ENCODE measurements around the gene CDK6. TPM values are rescaled to one million over a fixed set of nuclear protein-coding genes. Genes with fewer than 3 reads are reported as not detected.

CDK6 gene
- total and polyA plus RNA-seq, 10 of the 15 experiments (the other 5 are each of a cell fraction or from before 2014, with no cell fraction given), result 8.0 to 118 (median 45.8) TPM

DNA sequence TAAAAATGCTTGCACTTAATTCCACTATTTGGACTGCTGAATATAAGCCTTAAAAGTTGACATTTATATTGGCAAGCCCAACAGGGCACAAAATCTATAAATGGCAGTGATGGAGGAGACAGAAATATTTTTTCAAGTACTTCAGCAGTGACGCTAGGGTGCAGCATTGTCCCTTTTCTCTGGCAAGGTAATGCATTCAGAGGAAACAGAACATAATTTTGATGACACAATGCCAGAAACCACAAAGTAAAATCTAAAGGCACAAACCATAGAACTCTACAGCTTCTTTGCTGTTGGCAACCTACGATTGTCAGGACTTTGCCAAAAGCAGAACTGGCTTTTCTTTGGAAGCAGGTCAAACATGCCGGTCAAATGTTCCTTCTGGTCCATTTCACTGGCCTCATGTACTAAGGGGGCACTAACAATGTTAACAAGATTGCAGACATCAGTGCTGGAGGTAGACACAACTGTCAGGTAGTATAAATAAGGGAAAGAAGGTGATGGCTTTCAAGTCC, 215.3 kb downstream of the CDK6 start (continued):
- TF ChIP-seq, protein P1, sequence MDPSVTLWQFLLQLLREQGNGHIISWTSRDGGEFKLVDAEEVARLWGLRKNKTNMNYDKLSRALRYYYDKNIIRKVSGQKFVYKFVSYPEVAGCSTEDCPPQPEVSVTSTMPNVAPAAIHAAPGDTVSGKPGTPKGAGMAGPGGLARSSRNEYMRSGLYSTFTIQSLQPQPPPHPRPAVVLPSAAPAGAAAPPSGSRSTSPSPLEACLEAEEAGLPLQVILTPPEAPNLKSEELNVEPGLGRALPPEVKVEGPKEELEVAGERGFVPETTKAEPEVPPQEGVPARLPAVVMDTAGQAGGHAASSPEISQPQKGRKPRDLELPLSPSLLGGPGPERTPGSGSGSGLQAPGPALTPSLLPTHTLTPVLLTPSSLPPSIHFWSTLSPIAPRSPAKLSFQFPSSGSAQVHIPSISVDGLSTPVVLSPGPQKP (IDR thresholded peaks at IDR 0.05; ENCODE audit: low read depth, low read length), result no peak
- TF ChIP-seq, protein P2, sequence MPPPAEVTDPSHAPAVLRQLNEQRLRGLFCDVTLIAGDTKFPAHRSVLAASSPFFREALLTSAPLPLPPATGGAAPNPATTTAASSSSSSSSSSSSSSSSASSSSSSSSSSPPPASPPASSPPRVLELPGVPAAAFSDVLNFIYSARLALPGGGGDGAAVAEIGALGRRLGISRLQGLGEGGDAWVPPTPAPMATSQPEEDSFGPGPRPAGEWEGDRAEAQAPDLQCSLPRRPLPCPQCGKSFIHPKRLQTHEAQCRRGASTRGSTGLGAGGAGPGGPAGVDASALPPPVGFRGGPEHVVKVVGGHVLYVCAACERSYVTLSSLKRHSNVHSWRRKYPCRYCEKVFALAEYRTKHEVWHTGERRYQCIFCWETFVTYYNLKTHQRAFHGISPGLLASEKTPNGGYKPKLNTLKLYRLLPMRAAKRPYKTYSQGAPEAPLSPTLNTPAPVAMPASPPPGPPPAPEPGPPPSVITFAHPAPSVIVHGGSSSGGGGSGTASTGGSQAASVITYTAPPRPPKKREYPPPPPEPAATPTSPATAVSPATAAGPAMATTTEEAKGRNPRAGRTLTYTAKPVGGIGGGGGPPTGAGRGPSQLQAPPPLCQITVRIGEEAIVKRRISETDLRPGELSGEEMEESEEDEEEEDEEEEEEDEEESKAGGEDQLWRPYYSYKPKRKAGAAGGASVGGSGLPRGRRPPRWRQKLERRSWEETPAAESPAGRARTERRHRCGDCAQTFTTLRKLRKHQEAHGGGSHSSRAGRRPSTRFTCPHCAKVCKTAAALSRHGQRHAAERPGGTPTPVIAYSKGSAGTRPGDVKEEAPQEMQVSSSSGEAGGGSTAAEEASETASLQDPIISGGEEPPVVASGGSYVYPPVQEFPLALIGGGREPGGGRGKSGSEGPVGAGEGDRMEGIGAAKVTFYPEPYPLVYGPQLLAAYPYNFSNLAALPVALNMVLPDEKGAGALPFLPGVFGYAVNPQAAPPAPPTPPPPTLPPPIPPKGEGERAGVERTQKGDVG (CRISPR knock-in tag; IDR thresholded peaks at IDR 0.05), result no peak
- no peak for TF ChIP-seq ZBED1 (IDR thresholded peaks at IDR 0.05; ENCODE audit: borderline replicate concordance)
- TF ChIP-seq JUNB (IDR thresholded peaks at IDR 0.05), result 0 out of 2 replicates have a peak, but pooled peaks have one; percentile 12
- TF ChIP-seq SREBF2 (IDR thresholded peaks at IDR 0.05; ENCODE audit: low read length), result no peak
- TF ChIP-seq ZSCAN29 (IDR thresholded peaks at IDR 0.05), result no peak
- no peak for TF ChIP-seq BCLAF1 (IDR thresholded peaks at IDR 0.05)
- TF ChIP-seq CHD4 (IDR thresholded peaks at IDR 0.05), result 0 out of 2 replicates have a peak, but pooled peaks have one; percentile 32
- TF ChIP-seq, protein P3, sequence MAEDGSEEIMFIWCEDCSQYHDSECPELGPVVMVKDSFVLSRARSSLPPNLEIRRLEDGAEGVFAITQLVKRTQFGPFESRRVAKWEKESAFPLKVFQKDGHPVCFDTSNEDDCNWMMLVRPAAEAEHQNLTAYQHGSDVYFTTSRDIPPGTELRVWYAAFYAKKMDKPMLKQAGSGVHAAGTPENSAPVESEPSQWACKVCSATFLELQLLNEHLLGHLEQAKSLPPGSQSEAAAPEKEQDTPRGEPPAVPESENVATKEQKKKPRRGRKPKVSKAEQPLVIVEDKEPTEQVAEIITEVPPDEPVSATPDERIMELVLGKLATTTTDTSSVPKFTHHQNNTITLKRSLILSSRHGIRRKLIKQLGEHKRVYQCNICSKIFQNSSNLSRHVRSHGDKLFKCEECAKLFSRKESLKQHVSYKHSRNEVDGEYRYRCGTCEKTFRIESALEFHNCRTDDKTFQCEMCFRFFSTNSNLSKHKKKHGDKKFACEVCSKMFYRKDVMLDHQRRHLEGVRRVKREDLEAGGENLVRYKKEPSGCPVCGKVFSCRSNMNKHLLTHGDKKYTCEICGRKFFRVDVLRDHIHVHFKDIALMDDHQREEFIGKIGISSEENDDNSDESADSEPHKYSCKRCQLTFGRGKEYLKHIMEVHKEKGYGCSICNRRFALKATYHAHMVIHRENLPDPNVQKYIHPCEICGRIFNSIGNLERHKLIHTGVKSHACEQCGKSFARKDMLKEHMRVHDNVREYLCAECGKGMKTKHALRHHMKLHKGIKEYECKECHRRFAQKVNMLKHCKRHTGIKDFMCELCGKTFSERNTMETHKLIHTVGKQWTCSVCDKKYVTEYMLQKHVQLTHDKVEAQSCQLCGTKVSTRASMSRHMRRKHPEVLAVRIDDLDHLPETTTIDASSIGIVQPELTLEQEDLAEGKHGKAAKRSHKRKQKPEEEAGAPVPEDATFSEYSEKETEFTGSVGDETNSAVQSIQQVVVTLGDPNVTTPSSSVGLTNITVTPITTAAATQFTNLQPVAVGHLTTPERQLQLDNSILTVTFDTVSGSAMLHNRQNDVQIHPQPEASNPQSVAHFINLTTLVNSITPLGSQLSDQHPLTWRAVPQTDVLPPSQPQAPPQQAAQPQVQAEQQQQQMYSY (CRISPR knock-in tag; IDR thresholded peaks at IDR 0.05), result no peak
- no peak for TF ChIP-seq BRCA1 (IDR thresholded peaks at IDR 0.05; ENCODE audit: low read depth, low read length)
- peak; percentile 95 for TF ChIP-seq RAD21 (IDR thresholded peaks at IDR 0.05; ENCODE audit: insufficient read depth, low read depth, low read length)
- TF ChIP-seq RELB (IDR thresholded peaks at IDR 0.05; ENCODE audit: low read depth), result 0 out of 2 replicates have a peak, but pooled peaks have one; percentile 33
- TF ChIP-seq MYB (IDR thresholded peaks at IDR 0.05; ENCODE audit: borderline replicate concordance, low read depth, low read length), result no peak
- no peak for TF ChIP-seq PAX8 (IDR thresholded peaks at IDR 0.05)
- TF ChIP-seq MTA3 (IDR thresholded peaks at IDR 0.05; ENCODE audit: borderline replicate concordance, low read length), result no peak
- TF ChIP-seq ATF7 (IDR thresholded peaks at IDR 0.05; ENCODE audit: low read depth), result peak; percentile 85
- no peak for TF ChIP-seq JUND (IDR thresholded peaks at IDR 0.05; ENCODE audit: low read depth, low read length)
- no peak for TF ChIP-seq POLR2A (IDR thresholded peaks at IDR 0.05; ENCODE audit: low read depth, low read length)
- TF ChIP-seq NFYB (IDR thresholded peaks at IDR 0.05; ENCODE audit: insufficient read depth, low read depth, low read length), result no peak

All from GM12878 (cell line).